Effector CD4-positive, alpha-beta T cell (primary cell): ENCODE results near the gene GATAD2A.
"Not testable (repeated sequence)": the region's sequence is repeated elsewhere in the genome, so short reads cannot be mapped to it uniquely, and the experiment has no call there.

ENCODE experiments used
- DNase-seq: peaks from one replicate; pipeline ENCODE4 v3.0.0-alpha.2; 2020

GATAD2A gene

DNA sequence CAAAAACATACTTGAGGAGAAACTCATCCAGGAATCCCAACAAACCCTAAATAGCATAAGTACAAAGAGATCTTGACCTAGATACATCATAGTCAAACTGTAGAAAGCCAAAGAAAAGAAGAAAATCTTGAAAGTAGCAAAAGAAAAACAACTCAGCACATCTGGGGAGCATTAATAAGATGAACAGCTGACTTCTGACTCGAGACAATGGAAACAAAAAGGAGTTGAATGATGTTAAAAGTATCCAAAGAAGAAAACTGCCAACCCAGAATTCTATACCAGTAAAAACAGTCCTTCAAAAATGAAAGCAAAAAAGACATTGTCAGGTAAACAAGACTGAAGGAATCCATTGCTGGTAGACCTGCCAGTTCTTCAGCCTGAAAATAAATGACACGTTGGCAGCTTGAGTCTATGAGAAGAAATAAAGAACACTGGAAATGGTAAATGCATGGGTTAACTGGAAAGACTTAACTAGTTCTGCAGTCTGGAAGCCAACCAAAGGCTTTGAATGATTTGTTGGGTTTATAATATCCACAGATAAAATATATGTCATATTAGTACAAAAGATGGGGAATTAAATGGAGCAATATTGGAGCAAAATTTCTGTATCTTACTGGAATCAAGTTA lies 63.1 kb downstream of the GATAD2A start:
- no peak for DNase-seq

DNA sequence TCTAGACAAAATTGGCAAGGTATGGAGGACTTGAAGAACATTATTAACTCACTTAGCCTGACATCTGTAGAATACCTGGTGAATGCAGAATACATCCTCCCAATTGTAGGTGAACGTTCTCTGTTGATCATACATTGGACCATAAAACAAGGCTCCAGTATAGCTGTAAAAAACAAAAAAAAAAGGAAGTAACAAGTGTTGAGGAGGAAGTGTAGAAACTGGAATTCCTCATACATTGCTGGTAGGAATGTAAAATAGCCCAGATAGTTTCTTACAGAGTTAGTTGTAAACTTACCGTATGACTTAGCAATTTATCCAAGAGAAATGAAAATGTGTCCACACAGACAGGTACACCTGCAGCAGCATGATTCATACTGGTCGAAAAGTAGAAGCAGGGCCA lies 65.1 kb downstream of the GATAD2A start:
- no peak for DNase-seq

DNA sequence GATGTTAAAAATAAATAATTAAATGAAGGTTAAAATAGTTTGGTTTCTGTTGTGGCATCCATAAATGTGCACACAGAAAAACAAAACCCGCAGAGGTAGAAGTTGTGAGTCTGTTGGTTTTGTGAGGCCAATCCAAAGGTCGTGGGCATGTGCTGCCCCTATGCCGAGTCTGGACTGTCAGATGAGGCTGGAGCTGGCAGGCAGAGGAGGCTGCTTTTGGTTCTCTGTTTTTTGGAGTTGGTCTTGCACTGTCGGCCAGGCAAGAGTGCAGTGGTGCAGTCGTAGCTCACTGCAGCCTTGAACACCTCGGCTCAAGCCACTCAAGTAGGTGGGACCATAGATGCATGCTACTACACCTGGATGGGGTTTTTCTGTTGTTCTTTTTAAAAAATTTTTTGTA lies 66.2 kb downstream of the GATAD2A start:
- DNase-seq: no peak

GRCh38 chr19:19472106-19472505 lies 66.6 kb downstream of the GATAD2A start:
- not testable (repeated sequence) for DNase-seq

DNA sequence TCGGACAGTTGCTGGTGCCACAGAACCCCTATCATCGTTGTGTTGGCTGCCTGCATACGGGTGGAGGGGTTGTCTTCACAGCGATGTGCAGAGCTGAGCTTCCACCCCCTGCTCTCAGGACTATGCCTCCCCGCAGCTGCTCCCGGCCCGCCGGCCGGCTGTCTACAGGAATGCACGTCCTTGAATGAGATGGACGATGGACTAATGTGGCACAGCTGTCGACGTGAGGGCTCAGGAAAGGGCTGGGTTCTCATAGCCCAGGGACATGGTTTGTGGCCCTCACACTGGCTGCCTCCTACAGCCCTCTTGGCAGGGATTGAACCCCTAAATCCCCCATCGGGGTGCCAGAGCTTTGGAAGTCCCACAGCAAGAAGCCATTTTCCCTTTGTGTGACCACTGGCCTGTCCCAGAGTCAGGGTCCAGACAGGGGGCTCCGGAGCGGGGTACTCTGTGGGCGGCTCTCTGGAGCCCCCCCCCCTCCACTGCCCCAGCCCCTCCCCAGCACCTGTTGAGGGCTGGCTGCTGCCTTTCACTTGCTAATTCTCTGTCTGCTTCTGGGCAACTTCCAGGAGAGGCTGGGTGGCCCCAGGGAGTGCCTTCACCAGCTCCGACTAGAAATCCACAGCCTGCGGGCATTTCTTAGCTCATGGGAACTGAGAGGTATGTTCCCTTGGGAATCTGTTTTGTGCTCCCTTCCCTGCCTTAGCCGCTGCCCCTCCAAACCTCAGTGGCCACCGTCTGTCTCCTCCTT lies 69.7 kb downstream of the GATAD2A start:
- DNase-seq: no peak

GRCh38 chr19:19475849-19476828 lies 70.7 kb downstream of the GATAD2A start:
- no peak for DNase-seq

DNA sequence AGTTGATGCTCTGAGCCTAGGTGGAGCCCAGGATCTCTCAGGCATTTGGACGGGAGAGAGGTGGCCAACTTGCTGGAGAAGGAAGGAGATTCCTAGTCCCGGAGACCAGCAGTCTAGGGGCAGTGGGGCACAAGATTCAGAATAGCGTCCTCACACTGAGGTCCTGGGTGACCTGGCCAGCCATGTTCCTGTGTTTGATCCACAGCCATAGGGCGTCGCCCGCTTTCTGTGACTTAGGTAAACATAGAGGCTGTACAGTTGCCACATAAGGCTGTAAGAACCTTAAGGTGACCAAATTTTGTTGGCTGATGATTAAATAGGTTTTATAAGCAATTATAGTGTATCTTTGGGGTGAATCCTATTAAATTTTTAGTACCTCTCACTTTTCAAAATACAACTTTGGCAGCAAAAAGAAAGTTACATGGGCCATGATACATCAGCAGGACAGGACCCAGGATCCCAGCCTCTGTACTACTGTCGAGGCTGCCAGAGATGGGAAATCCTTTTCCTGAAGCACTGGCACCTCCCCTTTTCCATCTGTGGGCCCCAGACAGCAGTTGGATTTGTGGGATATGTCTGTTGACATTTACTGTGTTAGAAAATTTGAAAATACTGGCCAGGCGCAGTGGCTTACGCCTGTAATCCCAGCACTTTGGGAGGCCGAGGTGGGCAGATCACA lies 72.4 kb downstream of the GATAD2A start:
- no peak for DNase-seq

DNA sequence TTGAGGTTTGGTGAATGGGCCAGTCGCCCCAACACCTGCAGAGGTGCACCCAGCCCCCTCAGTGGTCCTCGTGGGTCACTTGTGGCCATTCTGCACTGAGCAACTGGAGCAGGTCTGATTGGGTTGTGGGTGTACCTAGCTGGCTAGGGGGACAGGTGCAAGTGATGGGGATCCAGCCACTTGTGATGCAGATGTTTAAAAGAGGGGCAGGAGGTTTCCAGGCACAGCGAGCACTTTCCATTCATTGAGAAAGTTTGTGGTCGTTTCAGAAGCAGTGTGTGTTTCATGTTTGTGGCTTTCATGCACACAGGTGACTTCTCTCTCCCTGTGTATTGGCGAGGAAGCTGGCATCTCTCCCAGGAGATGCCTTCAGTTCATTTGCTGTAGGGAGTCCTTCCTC lies 75.2 kb downstream of the GATAD2A start:
- no peak for DNase-seq

- no peak for DNase-seq
Observed at GRCh38 chr19:19482809-19483596, 77.5 kb downstream of the GATAD2A start.

DNA sequence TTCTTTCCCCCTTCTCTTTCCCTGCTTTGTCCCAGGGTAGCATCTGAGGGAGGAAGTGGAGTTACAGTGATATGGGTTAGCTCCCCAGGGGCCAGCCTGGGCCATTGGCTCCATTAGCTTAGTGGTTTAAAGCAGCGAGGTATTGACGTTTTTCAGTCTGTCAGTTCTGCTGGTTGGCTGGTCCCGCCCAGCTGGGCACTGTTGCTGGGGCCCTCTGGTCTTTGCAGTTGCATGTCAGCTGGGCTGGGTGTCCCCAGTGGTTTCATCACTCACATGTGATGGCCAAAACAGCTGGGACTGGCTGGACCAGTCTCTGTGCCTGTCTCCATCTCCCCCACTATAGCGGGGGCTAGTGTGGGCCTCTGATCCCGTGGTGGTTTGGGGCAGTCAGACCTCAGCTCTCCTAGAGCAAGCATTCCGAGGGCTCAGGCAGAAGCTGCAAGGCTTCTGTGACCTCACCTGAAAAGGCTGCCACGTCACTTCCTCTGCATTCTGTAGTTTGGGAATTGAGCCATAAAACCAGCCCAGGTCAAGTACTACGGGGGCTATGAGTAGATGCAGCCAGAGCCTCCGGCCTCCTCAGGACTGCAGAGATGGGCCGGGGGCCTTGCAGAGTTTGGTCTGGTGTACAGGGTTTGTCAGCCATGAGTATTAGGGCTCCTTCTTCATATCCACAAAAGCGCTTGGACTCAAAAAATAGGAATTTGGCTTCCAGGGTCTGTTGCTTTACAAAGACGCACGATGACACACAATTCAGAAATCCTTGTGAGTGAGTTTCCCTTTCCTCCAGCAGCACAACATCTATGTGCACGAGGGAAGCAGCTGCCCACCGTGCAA lies 79.9 kb downstream of the GATAD2A start:
- no peak for DNase-seq

GRCh38 chr19:19485998-19486290 lies 80.5 kb downstream of the GATAD2A start:
- DNase-seq: no peak

GRCh38 chr19:19486343-19487076 lies 81.0 kb downstream of the GATAD2A start:
- DNase-seq: no peak

DNA sequence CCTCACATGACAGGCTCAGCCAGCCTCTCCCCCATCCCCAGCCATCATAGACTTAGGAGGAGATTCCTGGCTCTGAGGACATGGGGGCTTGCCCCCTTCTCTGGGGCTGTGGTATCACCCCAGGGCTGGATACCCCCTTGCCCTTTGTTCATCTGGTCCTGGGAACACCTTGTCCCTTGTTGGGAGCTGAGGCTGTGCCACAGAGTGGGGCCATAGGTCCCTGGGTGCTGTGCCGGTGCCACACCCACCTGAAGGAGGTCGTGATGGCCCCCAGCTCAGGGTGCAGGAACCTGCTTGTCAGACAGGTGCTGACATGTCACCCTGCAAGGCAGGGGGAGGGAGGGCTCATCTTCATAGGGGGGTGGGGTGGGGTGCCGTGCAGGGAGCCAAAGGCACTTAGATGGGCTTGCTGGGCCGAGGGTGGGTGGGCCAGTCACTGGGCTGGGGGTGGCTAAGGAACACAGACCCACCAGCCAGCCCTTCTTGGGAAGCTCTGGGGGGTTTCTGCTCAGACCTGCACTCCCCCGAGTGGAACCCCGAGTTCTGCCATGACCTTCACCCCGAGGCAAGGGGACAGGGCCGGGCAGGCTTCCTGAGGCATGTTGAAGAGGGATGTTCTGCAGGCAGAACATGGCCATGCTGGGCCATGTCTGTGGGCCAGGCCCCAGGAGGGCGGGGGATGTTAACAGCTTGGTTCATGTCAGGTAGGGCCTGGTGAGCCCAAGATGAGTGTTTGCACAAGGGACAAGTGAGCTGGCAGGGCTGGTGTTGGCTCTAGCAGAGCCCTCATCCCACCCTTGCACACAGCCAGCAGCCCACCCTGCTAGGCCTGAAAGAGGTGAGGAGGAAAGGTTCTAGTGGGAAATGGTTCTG lies 81.8 kb downstream of the GATAD2A start:
- DNase-seq: no peak

GRCh38 chr19:19487950-19488874 lies 82.7 kb downstream of the GATAD2A start:
- no peak for DNase-seq

GRCh38 chr19:19488875-19489690 lies 83.6 kb downstream of the GATAD2A start:
- DNase-seq: peak; percentile 91

DNA sequence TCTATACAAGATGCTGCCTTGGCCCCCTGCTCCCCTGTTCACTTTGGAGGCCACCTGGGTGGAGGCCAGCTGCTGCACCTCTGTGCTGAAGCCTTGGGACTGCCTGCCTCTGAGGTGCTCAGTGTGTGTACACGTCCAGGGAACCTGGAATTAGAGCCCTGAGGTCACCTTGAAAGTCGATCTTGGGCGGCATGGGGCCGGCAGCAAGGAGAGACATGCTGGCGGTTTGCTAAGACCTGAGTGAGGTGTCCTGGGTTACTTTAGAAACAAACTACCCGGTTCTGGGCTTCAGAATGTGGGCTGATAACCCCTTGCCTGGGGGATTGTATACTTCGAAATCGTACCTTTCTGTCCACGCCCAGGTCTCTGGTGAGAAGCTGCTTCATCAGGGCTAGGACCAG lies 84.3 kb downstream of the GATAD2A start:
- DNase-seq: no peak

DNA sequence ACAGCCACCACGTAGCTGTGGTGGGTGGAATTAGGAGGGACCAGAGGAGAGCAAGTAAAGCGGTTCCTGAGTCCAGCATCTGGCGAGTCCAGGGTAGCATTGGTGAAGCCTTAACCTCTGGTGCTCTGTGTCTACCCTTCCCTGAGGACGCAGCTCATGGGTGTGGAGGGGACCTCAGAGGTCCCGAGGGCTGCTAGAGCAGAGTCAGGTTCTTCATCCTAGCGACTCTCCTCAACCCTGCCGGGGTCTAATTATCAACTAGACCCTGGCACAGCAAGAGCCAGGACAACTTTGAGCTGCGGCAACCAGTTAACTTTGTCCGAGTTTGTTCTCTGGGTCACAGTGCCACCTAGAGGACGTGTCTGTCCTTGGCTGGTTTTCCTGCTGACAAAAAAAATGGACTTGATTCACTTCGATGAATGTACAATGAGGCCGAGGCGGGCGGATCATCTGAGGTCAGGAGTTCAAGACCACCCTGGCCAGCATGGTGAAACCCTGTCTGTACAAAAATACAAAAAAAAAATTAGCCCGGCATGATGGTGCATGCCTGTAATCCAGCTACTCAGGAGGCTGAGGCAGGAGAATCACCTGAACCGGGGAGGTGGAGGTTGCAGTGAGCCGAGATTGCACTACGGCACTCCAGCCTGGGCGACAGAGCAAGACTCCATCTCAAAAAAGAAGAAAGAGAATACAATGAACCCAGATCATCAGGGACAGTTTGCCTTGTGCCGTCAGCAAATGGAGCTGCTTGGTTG lies 84.9 kb downstream of the GATAD2A start:
- DNase-seq: peak; percentile 84
